GM23338 (cell line): ENCODE measurements around the gene CDC45.

ENCODE experiments used
- CREB1 ChIP-seq: fragments of 250-450 bp; sonication (Bioruptor Pico); IDR thresholded peaks from 2 replicates; pipeline ENCODE4 v1.5.0; 2020; ENCODE audit warnings: low read depth, mild to moderate bottlenecking, moderate library complexity
- CTCF ChIP-seq, 2 experiments: fragments of 200-600 bp in 1 of 2; sonication (generic) in 1 of 2; conservative IDR thresholded peaks; 2 replicates each; pipeline versions ENCODE4 v1.5.1 to v1.6.1; 2016 to 2017; ENCODE audit warnings: antibody characterized with exemption in 2 of 2, low read depth in 2 of 2, mild to moderate bottlenecking in 2 of 2, moderate library complexity in 1 of 2
- EZH2 ChIP-seq: fragments of 200-600 bp; sonication (generic); IDR thresholded peaks from one replicate; pipeline ENCODE4 v1.8.0; 2017; ENCODE audit warnings: antibody characterized with exemption, mild to moderate bottlenecking, low read depth; ENCODE audit not compliant: unreplicated experiment
- POLR2AphosphoS5 ChIP-seq: IDR thresholded peaks from 2 replicates; pipeline ENCODE4 v1.6.1; 2016; ENCODE audit warnings: antibody characterized with exemption, low read depth

GRCh38 chr22:19434829-19435580 lies 44.7 kb upstream of the CDC45 start:
- TF ChIP-seq CTCF (conservative IDR thresholded peaks at IDR 0.05; ENCODE audit: low read depth in 2 of 2) (no peak), POLR2AphosphoS5 (no peak), EZH2 (no peak), CREB1 (no peak)
